Ovary (tissue), 9 donors: ENCODE data around the gene HERPUD2. TPM values are rescaled to one million over a fixed set of nuclear protein-coding genes. Genes with fewer than 3 reads are reported as not detected.

Experiments used
- DNase-seq, 5 donors: peaks; one replicate each; pipeline ENCODE4 v3.0.0-alpha.2; 2019 to 2020
- H3K27ac ChIP-seq, 2 donors: fragments of 200-600 bp; one replicate each; pipeline versions ENCODE4 v1.5.1 to v1.8.0; 2019 to 2022
- H3K27me3 ChIP-seq: fragments of 200-600 bp; one replicate; pipeline ENCODE4 v1.8.0; 2022
- H3K36me3 ChIP-seq: fragments of 200-600 bp; sonication (generic); one replicate; pipeline ENCODE4 v1.5.1; 2019
- H3K4me1 ChIP-seq: one replicate; pipeline ENCODE4 v1.8.1; 2013; ENCODE audit warnings: mild to moderate bottlenecking, moderate library complexity; ENCODE audit not compliant: insufficient read depth
- H3K4me3 ChIP-seq: fragments of 200-600 bp; sonication (generic); one replicate; pipeline ENCODE4 v1.5.1; 2017
- H3K9me3 ChIP-seq, 2 donors: fragments of 200-600 bp in 1 of 2; sonication (generic) in 1 of 2; one replicate each; pipeline versions ENCODE4 v1.5.1 to v1.8.1; 2013 to 2019; ENCODE audit warnings: mild to moderate bottlenecking in 1 of 2, moderate library complexity in 1 of 2
- EP300 ChIP-seq: sonication (generic); formaldehyde crosslinking; IDR thresholded peaks from one replicate; pipeline ENCODE4 v1.6.1; 2017; ENCODE audit warnings: antibody characterized with exemption
- POLR2A ChIP-seq: fragments of 450-650 bp; IDR thresholded peaks from one replicate; pipeline ENCODE4 v1.6.1; 2017; ENCODE audit warnings: antibody characterized with exemption, mild to moderate bottlenecking, moderate library complexity
- WGBS, 3 donors: extraction: QIAGEN DNeasy Blood & Tissue Kit in 1 of 3; methylation state at CpG; one replicate each; pipeline versions ENCODE4 v1.1.5 to v1.1.7; 2013 to 2017; 5-methylcytosine and 5-hydroxymethylcytosine counted together
- intact Hi-C, 4 donors: fragments of 100-400 bp; cut with DNase I; formaldehyde crosslinking; loops; one replicate each; pipeline versions ENCODE4 v1.11.0 to v1.15.1; 2022 to 2023
- polyA plus RNA-seq, 2 donors: library from polyadenylated mRNA; stranded (reverse); fragments of 200-250 nt in 1 of 2; fragments of 350-450 nt in 1 of 2; fragmentation: Illumina TruSeq in 1 of 2; extraction: RNeasy Lipid Tissue Mini Kit (QIAGEN cat#74804) in 1 of 2; gene quantifications; one replicate each; pipeline ENCODE4 v1.2.3, GENCODE V29; 2013 to 2014
- total RNA-seq, 7 donors: library from RNA; depleted of rRNA in 2 of 7; stranded (reverse); fragments of >200 nt in 2 of 7; fragmentation: NEBNext Ultra II Directional in 3 of 7; extraction: Animal tissue kit (Norgen Biotek cat#: 25700) in 3 of 7; gene quantifications; one replicate each; pipeline versions ENCODE4 v1.1.0 to v1.2.4, GENCODE V29; 2016 to 2023
- TF ChIP-seq, protein P1 (sequence below), 3 donors: fragments of 450-650 bp in 2 of 3; fragments of 200-600 bp in 1 of 3; IDR thresholded peaks; one replicate each; pipeline versions ENCODE4 v1.5.1 to v1.8.0; 2016 to 2022; ENCODE audit warnings: antibody characterized with exemption in 3 of 3, mild to moderate bottlenecking in 1 of 3
- donor health status: DM: no; HTN: no; CAD: no; lungs with moderate emphysema.
- donor health status: DM: no; HTN: no; CAD: no.
- donor health status: Bipolar disorder and iron deficiency.
- donor health status: DM: yes; HTN: yes; CAD: no.
- donor health status: DM: no; HTN: no; CAD: no.
- donor health status: DM: yes; HTN: yes; CAD: no.

The HERPUD2 gene
- total and polyA plus RNA-seq, 9 donors: 31.9 to 39.9 (median 38.7) TPM

- TF ChIP-seq POLR2A (no peak), EP300 (no peak)
- TF ChIP-seq, protein P1, sequence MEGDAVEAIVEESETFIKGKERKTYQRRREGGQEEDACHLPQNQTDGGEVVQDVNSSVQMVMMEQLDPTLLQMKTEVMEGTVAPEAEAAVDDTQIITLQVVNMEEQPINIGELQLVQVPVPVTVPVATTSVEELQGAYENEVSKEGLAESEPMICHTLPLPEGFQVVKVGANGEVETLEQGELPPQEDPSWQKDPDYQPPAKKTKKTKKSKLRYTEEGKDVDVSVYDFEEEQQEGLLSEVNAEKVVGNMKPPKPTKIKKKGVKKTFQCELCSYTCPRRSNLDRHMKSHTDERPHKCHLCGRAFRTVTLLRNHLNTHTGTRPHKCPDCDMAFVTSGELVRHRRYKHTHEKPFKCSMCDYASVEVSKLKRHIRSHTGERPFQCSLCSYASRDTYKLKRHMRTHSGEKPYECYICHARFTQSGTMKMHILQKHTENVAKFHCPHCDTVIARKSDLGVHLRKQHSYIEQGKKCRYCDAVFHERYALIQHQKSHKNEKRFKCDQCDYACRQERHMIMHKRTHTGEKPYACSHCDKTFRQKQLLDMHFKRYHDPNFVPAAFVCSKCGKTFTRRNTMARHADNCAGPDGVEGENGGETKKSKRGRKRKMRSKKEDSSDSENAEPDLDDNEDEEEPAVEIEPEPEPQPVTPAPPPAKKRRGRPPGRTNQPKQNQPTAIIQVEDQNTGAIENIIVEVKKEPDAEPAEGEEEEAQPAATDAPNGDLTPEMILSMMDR (IDR thresholded peaks at IDR 0.05): no peak
- H3K4me1 ChIP-seq: peaks cover 5% of the 10 kb centered on the region
- no peaks in the 10 kb centered on the region for H3K36me3 ChIP-seq
- no peak overlapping the region for H3K27ac ChIP-seq
- intact Hi-C loops: loop anchor here in 2 of 4 donors (5.0 to 10.0 kb wide), 2 partner anchors 90 to 192 kb away; partner anchors contain the start of gene SEPTIN7 (in 1 of the 2)
- DNase-seq: no peak
- no peaks in the 10 kb centered on the region for H3K9me3 ChIP-seq
- WGBS, 3 donors: 94 to 100% (median 98%) methylated on average over 1 of the region's 1 CpG
- no peak overlapping the region for H3K4me3 ChIP-seq
- H3K27me3 ChIP-seq: no peaks in the 10 kb centered on the region
Observed at GRCh38 chr7:35714862-35715261, 19.9 kb upstream of the HERPUD2 start.

DNA sequence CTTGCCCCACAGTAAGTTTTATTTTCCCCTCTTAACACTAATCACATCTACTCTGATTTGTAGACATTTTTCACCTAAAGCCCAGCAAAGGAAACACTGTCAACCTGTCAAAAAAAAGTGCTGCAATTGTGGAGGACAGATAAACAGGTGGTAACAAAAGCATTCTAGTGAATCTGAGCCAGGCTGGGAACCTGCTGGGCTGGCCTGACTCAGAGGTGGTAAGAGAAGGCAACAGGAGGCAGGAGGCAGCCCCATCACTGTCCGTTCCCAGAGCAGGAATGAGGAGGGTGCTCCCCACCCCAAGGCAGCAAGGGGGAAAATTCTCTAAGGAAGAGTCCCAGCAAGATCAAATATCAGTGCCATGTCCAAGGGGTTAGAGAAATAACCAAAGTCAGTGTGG, 19.5 kb upstream of the HERPUD2 start:
- Histone ChIP-seq H3K4me3 (no peak overlapping the region), H3K9me3 (no peaks in the 10 kb centered on the region), H3K27ac (no peak overlapping the region), H3K36me3 (no peaks in the 10 kb centered on the region), H3K4me1 (peaks cover 5% of the 10 kb centered on the region), H3K27me3 (no peaks in the 10 kb centered on the region)
- intact Hi-C loops: loop anchor here in 2 of 4 donors (5.0 to 10.0 kb wide), 2 partner anchors 90 to 193 kb away; partner anchors contain the start of gene SEPTIN7 (in 1 of the 2)
- no peak for DNase-seq
- WGBS, 3 donors: 92 to 100% (median 93%) methylated on average over 1 of the region's 1 CpG
- TF ChIP-seq POLR2A (no peak), EP300 (no peak)
- TF ChIP-seq, protein P1 (IDR thresholded peaks at IDR 0.05): no peak

GRCh38 chr7:35712563-35713226, 17.8 kb upstream of the HERPUD2 start:
- 81 to 88% (median 85%) methylated on average over 7 of the region's 7 CpGs for WGBS, 3 donors
- intact Hi-C loops: loop anchor here in 2 of 4 donors (5.0 to 10.0 kb wide), 2 partner anchors 92 to 195 kb away; partner anchors contain the start of gene SEPTIN7 (in 1 of the 2)
- no peaks in the 10 kb centered on the region for H3K9me3 ChIP-seq
- H3K36me3 ChIP-seq: no peaks in the 10 kb centered on the region
- TF ChIP-seq POLR2A (no peak), EP300 (no peak)
- TF ChIP-seq, protein P1 (IDR thresholded peaks at IDR 0.05): no peak
- no peak for DNase-seq
- no peak overlapping the region for H3K4me3 ChIP-seq
- H3K27ac ChIP-seq: no peak overlapping the region
- H3K27me3 ChIP-seq: no peaks in the 10 kb centered on the region
- peaks cover 5% of the 10 kb centered on the region for H3K4me1 ChIP-seq

DNA sequence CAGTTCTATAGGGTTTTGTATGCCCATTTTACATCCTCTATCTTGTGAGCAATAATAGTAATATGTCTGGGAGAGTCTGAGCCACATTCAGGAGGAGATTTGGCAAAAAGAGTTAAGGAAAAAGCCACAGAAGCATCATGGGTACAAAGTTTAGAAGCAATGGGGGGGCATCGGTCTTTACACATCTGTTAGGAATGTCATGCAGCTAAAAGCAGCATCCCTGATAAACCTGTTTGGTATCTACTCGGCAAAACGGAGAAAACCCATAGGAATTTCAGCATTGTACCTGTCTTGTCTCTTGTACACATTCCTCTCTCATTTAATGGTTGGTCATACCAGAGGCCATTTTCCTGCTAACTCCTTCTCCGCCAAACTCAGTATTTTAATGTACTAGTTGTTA, 12.5 kb upstream of the HERPUD2 start:
- Histone ChIP-seq H3K27me3 (no peaks in the 10 kb centered on the region), H3K4me3 (no peak overlapping the region), H3K4me1 (peaks cover 2% of the 10 kb centered on the region), H3K9me3 (no peaks in the 10 kb centered on the region), H3K36me3 (no peaks in the 10 kb centered on the region), H3K27ac (no peak overlapping the region)
- WGBS, 3 donors: 52 to 66% (median 65%) methylated on average over 4 of the region's 4 CpGs
- intact Hi-C loops: loop anchor here in 3 of 4 donors (5.0 kb wide), 2 partner anchors 95 to 200 kb away; partner anchors contain the start of gene SEPTIN7 (in 2 of the 3)
- DNase-seq: no peak
- TF ChIP-seq, protein P1 (IDR thresholded peaks at IDR 0.05): no peak
- TF ChIP-seq POLR2A (no peak), EP300 (no peak)
